ENCODE results near the gene MAL. TPM values are rescaled to one million over a fixed set of nuclear protein-coding genes. Genes with fewer than 3 reads are reported as not detected.

MAL gene
- total RNA-seq, 1 experiment from 2014 or later: not detected

DNA sequence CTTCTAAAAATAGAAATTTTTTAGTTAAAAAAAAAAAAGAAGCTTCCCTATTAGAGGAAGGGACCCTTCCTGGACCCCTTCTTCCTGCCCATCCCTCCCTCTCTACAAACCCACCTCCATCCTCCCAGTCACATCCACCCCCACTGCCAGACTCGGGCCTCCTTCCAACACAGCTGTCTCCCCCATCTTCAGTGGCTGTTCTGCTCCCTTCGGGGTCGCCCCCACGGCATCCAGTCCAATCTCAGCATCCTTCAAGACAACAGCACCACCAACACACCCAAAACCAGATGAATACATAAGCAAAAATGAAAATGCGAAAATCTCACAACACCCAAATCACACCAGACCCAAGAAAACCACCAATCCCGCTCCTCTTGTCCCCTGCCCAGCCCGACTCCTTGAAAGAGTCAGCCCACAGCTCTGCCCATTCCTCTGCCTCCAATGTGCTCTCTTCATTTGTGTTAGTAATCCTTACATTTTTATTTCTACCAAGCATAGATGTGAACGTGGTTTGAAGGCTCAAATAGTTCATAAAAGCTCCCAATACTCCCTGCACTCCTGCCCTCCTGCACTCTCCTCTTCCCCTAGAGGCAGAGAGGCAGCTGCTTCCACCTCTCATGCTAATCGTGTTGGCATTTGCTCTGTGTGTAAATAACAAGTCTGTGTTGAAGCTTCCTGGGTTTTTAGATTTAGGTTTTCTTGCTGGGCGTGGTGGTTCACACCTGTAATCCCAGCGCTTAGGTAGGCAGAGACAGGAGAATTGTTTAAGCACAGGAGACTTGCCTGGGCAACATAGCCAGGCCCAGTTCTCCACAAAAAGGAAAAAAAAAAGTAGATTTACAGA, 37.0 kb downstream of the MAL start:
- Mint-ChIP-seq H3K4me3 (ENCODE audit: unreplicated experiment) (no peak overlapping the region), H3K36me3 (ENCODE audit: insufficient read depth, unreplicated experiment) (no peaks in the 10 kb centered on the region), H3K9me3 (ENCODE audit: unreplicated experiment) (no peaks in the 10 kb centered on the region), H3K27me3 (ENCODE audit: insufficient read depth, unreplicated experiment) (peaks cover 50% of the 10 kb centered on the region), H3K4me1 (ENCODE audit: insufficient read depth, unreplicated experiment) (no peaks in the 10 kb centered on the region), H3K27ac (ENCODE audit: low read depth, unreplicated experiment) (no peak overlapping the region)
- POLR2A ChIA-PET: interaction anchor here (0.5 to 1.1 kb wide), 3 partner anchors 9 to 10 kb away, joined by 3 to 4 read pairs (median 4); no protein-coding TSS in a partner anchor
- CTCF ChIA-PET: interaction anchor here (0.6 to 3.6 kb wide), 8 partner anchors 8 to 112 kb away, joined by 3 to 63 read pairs (median 4); no protein-coding TSS in a partner anchor
- DNase-seq (ENCODE audit: unreplicated experiment): no peak
- BruUV-seq (replicated peaks): no TSS peak
- intact Hi-C loops (cut with micrococcal nuclease): no loop called here
- TF ChIP-seq, protein P1, sequence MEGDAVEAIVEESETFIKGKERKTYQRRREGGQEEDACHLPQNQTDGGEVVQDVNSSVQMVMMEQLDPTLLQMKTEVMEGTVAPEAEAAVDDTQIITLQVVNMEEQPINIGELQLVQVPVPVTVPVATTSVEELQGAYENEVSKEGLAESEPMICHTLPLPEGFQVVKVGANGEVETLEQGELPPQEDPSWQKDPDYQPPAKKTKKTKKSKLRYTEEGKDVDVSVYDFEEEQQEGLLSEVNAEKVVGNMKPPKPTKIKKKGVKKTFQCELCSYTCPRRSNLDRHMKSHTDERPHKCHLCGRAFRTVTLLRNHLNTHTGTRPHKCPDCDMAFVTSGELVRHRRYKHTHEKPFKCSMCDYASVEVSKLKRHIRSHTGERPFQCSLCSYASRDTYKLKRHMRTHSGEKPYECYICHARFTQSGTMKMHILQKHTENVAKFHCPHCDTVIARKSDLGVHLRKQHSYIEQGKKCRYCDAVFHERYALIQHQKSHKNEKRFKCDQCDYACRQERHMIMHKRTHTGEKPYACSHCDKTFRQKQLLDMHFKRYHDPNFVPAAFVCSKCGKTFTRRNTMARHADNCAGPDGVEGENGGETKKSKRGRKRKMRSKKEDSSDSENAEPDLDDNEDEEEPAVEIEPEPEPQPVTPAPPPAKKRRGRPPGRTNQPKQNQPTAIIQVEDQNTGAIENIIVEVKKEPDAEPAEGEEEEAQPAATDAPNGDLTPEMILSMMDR (IDR thresholded peaks at IDR 0.05; ENCODE audit: unreplicated experiment): no peak

DNA sequence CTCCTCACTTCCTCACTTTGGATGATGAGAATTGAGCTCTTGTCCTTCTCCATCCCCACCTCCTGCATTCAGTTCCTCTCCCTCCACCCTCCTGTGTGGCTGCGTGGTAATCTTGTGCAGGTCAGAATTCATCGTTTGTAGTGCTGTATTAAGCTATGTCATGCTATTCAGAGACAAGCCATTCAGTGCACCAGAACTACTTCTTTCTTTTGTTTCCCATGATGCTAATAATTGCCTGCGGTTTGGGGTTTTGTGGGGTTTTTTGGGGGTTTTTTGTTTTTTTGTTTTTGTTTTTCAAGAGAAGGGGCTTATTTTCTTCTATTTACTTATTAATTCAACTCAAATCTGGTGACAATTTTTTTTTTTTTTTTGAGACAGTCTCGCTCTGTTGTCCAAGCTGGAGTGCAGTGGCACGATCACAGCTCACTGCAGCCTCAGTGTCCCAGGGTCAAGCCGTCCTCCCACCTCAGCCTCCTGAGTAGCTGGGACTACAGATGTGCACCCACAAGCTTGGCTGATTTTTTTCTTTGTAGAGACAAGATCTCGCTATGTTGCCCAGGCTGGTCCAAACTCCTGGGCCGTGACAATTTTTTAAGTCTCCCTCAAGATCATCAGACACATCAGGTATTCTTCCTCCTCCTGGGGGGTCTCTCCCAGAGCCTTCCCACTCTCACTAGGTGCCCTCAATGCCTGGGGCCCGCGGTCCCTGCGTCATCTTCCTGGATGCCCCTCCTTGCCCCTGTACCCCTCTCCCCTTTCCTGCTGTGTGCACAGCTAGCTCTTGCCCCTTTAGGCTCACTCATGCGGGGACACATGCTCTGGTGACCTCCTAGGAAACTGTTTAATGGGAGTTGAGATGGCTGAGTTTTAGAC, 37.8 kb downstream of the MAL start:
- Mint-ChIP-seq H3K4me1 (ENCODE audit: insufficient read depth, unreplicated experiment) (no peaks in the 10 kb centered on the region), H3K4me3 (ENCODE audit: unreplicated experiment) (no peak overlapping the region), H3K9me3 (ENCODE audit: unreplicated experiment) (no peaks in the 10 kb centered on the region), H3K27ac (ENCODE audit: low read depth, unreplicated experiment) (no peak overlapping the region), H3K27me3 (ENCODE audit: insufficient read depth, unreplicated experiment) (peaks cover 51% of the 10 kb centered on the region), H3K36me3 (ENCODE audit: insufficient read depth, unreplicated experiment) (no peaks in the 10 kb centered on the region)
- CTCF ChIA-PET: interaction anchor here (0.6 to 3.6 kb wide), 13 partner anchors 9 to 446 kb away, joined by 3 to 63 read pairs (median 4); no protein-coding TSS in a partner anchor
- BruUV-seq (replicated peaks): no TSS peak
- TF ChIP-seq, protein P1 (IDR thresholded peaks at IDR 0.05; ENCODE audit: unreplicated experiment): no peak
- POLR2A ChIA-PET: interaction anchor here (0.5 to 1.1 kb wide), 3 partner anchors 8 to 11 kb away, joined by 3 to 4 read pairs (median 4); no protein-coding TSS in a partner anchor
- intact Hi-C loops (cut with micrococcal nuclease): no loop called here
- no peak for DNase-seq (ENCODE audit: unreplicated experiment)

DNA sequence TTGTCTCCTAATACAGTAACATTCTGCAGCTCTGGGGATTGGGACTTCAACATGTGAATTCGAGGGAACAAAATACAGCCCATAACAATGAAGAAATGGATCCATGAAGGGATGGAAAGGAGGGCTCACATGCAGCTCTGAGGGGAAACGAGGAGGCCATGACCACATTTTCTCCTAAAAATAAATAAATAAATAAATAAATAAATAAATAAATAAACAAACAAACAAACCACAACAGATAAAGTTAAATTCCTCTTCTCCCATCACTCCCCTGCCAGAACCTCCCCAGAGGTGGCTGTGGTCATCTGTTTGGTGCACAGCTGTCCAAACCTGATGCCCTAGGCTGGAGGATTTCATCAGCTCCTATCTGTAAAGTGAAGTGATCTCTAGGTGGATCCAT, 42.7 kb downstream of the MAL start:
- no peaks in the 10 kb centered on the region for H3K4me1 Mint-ChIP-seq (ENCODE audit: insufficient read depth, unreplicated experiment)
- no peak for DNase-seq (ENCODE audit: unreplicated experiment)
- TF ChIP-seq, protein P1 (IDR thresholded peaks at IDR 0.05; ENCODE audit: unreplicated experiment): no peak
- intact Hi-C loops (cut with micrococcal nuclease): no loop called here
- ChIA-PET POLR2A (interaction anchor here (0.6 kb wide), 1 partner anchor 56 kb away, joined by 5 read pairs; no protein-coding TSS in a partner anchor), CTCF (interaction anchor here (0.6 to 2.4 kb wide), 5 partner anchors 8 to 95 kb away, joined by 3 to 16 read pairs (median 4); no protein-coding TSS in a partner anchor)
- peaks cover 4% of the 10 kb centered on the region for H3K36me3 Mint-ChIP-seq (ENCODE audit: insufficient read depth, unreplicated experiment)
- BruUV-seq (replicated peaks): no TSS peak
- no peak overlapping the region for H3K27ac Mint-ChIP-seq (ENCODE audit: low read depth, unreplicated experiment)
- no peak overlapping the region for H3K4me3 Mint-ChIP-seq (ENCODE audit: unreplicated experiment)
- peaks cover 58% of the 10 kb centered on the region for H3K27me3 Mint-ChIP-seq (ENCODE audit: insufficient read depth, unreplicated experiment)
- no peaks in the 10 kb centered on the region for H3K9me3 Mint-ChIP-seq (ENCODE audit: unreplicated experiment)

Measured in MCF 10A (cell line).